HG02840 (cell line): Measurements from ENCODE around the gene STEAP3.
"Not testable (repeated sequence)": the region's sequence is repeated elsewhere in the genome, so short reads cannot be mapped to it uniquely, and the experiment has no call there.

Source experiments
- ATAC-seq: cut with Tn5 transposase; IDR thresholded peaks from one replicate; pipeline ENCODE4 v1.9.1; 2021; ENCODE audit warnings: mild to moderate bottlenecking, moderate library complexity, moderate number of reproducible peaks; ENCODE audit not compliant: unreplicated experiment, low FRiP score

STEAP3 gene

DNA sequence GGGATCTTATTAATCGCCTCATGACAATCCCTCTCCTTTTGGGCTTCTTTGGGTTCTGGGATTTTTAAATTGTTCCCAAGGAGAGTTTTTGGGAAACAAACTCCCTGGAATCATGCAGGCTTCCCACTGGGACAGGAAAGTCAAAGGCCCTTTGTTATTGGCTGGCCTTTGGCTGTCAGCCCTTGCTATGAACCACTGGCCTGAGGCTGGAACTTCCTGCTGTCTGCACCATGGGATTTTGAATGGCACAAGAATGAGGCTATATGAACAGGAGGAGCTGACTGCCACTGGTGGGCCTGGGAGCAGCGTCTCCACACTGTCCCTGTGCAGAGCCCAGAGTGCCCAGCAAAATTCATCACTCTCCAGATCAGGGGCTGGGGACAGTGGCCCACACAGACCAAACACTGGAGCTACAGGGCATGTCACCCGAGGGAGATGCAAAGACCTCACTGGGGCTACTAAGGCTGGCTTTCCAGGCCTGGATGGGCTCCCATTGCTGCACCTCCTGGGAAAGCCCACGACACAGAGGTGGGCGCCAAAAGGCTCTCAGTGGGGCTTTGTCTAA, 35.7 kb downstream of the STEAP3 start:
- no peak for ATAC-seq

DNA sequence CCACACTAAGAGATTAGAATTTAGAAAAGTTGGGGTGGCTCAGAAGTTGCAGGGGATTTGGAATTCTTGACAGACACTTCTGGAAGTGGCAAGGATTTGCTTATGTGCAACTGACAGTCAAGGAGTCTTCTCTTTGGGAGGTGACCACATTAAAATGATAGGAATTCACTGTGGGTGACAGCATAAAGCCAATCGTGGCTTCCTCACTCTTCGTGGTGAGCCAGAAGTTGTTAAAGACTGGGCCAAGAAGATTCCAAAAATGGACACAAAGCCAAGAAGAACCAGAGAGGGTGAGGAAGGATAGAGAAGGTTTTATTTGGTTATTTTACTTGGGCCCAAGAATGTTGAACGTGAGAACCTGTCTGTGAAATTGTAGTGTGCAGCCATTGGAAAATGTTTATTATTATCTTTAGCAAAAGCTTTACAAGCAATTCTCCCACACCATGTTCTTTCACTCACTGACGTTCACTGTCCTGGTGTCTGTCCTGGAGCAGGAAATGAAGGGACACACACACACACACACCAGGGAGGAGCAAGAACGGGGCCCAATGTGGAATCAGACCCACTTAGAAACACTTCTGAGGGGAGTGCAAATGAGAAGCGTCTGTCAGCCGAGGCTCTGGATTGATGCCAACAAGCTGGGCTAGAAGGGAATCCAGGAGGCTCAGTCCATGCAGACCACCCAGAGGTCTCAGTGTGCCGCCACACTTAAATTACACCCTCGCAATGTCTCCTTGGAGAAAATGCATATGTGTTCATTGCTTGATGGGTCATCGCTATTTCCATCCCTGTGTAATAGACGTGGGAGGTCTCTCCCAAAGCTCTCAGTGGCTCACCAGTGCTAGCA, 37.2 kb downstream of the STEAP3 start:
- ATAC-seq: no peak

DNA sequence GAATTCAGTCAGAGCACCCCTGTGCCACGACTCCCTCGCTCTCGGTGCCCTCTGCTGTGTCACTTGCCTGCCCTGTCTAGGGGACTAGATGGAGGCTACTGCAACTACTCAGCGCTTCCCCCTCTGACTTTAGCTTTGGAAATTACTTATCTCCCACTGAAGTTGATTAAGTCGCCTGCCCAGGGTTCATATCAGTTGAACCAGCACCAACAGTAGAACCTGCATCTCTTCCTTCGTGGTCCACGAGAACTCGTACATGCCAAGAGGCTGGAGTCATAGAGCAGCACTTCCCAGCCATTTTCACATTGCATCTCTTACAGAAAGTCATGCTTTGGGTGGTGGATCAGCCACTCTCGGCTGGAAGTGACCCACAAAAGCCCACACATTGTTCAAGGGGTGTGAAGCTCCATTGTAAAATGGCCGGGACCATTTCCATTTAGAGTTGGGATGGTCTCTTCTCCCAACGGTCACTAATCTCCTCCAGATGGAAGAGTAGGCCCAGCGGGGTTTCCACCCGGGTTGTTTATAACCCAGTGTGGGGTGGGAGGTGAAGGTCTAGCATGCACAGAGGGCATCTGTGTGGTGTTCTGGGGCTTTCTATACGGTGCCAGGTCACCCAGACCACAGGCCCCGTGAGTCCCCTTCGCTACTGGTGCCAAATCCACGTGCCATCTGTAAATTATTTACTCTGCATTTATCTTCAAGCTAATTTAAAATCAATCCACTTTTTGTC, 38.0 kb downstream of the STEAP3 start:
- ATAC-seq: no peak

DNA sequence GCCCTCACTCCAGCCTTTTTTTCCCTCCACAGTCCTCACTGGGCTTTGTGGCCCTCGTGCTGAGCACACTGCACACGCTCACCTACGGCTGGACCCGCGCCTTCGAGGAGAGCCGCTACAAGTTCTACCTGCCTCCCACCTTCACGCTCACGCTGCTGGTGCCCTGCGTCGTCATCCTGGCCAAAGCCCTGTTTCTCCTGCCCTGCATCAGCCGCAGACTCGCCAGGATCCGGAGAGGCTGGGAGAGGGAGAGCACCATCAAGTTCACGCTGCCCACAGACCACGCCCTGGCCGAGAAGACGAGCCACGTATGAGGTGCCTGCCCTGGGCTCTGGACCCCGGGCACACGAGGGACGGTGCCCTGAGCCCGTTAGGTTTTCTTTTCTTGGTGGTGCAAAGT, 39.4 kb downstream of the STEAP3 start:
- ATAC-seq: no peak

DNA sequence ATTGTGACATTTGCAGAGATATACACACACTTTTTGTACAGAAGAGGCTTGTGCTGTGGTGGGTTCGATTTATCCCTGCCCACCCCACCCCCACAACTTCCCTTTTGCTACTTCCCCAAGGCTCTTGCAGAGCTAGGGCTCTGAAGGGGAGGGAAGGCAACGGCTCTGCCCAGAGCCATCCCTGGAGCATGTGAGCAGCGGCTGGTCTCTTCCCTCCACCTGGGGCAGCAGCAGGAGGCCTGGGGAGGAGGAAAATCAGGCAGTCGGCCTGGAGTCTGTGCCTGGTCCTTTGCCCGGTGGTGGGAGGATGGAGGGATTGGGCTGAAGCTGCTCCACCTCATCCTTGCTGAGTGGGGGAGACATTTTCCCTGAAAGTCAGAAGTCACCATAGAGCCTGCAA, 40.0 kb downstream of the STEAP3 start:
- no peak for ATAC-seq

DNA sequence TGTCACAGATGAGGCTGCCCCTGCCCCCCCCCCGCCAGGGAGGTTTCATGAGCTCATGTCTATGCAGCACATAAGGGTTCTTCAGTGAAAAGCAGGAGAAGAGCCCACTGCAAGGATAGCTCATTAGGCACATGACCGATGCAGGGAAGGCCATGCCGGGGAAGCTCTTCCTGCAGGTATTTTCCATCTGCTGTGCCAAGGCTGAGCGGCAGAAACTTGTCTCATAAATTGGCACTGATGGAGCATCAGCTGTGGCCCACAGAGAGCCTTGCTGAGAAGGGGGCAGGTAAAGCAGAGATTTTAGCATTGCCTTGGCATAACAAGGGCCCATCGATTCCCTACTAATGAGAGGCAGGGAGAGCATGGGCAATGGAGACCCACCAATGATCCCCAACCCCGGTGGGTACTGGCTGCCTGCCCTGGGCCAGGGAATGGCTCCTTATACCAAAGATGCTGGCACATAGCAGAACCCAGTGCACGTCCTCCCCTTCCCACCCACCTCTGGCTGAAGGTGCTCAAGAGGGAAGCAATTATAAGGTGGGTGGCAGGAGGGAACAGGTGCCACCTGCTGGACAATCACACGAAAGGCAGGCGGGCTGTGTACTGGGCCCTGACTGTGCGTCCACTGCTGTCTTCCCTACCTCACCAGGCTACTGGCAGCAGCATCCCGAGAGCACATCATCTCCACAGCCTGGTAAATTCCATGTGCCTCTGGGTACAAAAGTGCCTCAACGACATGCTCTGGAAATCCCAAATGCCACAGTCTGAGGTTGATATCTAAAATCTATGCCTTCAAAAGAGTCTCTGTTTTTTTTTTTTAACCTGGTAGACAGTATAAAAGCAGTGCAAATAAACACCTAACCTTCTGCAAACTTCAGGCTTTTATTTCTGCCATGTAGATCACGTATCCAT, 41.4 kb downstream of the STEAP3 start:
- ATAC-seq: no peak

DNA sequence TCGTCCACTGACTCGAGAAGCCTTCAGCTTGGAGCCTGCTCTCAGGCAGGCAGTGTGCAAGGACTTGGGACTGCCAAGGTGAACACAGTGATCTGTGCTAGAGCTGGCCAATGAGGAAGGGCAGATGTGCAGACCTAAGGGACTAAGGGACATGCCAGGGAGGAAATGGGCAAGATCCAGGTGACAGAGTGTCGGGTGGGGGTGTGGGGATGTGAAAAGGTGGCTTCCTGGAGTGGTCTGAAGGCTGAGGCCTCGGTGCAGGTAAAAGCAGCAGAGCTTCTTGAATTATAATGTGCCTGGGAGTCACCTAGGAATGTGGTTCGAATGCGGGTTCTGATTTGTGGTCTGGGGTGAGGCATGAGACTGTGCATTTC, 42.0 kb downstream of the STEAP3 start:
- no peak for ATAC-seq

DNA sequence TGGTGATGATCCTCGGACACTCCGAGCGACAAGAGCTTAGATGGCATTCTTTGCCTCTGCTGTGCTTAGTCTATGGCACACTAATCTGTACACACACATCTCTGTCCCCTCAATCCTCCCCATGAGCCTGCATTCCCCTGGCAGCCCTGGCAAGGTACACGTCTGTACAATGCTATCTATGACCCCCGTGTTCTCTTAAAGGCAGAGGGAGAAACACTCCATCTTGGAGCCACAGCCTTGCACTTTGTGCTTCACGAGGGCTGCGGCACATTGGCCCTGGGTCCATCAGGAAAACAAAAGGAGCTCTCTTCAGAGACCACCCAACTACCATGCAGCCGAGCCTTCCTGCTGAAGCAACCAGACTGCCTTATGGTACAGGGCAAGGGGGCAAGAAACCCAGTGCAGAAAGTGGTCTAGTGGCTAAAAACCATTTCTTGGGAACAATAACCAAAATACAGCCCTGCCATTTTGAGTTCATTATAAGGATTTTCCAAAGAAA, 42.5 kb downstream of the STEAP3 start:
- ATAC-seq: no peak

DNA sequence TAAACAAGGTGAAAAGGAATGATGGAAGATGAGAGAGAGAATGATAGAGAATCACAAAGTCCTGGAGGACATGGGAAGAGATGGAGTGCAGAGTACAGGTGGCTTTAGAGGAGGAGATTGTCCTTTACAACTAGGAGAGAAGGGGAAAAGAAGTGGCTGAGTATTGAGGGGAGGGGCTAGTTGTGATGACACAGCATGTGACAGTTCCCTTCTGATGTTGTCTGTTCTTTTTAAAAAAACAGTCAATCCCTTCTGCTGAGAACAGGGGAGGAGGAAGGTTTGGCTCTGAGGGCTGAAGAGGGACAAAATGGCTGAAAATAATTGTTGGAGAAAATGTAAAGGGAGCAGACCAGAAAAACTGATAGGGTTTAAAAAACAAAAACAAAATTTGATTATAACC, 44.0 kb downstream of the STEAP3 start:
- no peak for ATAC-seq

DNA sequence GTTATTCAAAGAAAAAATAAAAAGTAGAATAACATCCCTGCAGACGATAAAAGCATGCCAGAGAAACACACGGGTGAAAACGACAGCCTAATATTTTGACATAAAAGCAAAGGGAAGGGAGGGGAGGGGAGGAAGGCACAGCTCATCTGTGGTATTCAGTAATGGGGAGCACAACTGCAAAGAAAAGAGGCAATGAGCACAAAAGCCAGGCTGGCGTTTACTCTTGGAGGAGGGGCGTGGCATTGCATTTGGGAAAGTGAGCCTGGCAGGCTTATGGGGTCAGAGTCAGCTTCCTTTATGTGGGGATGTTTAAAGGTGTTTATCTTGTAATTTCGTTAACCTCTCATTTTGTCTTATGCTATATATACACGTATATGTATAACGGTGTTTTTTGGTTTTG, 53.2 kb downstream of the STEAP3 start:
- ATAC-seq: no peak

DNA sequence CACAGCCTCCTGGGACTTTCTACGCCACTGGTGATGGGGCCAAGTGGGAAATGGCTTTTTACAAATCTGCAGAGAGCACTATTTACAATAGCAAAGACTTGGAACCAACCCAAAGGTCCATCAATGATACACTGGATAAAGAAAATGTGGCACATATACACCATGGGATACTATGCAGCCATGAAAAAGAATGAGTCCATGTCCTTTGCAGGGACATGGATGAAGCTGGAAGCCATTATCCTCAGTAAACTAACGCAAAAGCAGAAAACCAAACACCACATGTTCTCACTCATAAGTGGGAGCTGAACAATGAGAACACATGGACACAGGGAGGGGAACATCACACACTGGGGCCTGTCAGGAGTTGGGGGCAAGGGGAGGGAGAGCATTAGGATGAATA, 54.8 kb downstream of the STEAP3 start:
- ATAC-seq: not testable (repeated sequence)

DNA sequence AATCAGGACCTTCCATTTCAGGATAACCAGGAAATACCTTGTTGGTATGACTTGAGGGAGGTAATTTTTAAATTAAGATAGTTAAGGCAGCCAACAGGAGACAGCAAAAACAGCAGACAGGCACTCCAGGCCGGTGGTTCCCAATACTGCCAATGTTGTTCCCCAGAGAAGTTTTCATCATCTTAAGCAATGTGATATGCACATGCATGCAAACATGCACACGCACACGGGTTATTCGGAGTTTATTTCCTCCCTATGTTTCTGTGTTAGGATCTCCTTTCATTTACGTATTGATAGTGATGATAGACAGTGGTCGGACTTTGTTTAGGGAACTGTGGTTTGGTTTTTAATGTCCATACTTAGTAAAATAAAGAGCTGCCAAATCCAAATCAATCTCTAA, 55.3 kb downstream of the STEAP3 start:
- no peak for ATAC-seq

DNA sequence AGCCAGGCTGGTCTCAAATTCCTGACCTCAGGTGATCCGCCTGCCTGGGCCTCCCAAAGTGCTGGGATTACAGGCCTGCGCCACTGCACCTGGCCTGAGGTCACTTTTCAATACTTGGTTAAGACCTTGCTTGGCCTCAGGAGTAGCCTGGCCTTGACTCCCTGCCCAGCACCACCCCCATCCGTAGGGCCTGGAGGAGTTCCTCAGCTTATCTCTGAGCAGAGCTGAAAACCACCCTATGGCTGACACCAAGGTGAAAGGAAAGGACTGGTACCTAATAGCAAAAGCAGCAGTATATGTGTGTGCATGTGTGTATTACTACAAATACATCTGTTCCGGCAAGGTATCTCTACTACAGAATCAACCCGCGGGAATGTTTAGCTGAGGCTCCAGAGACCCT, 56.0 kb downstream of the STEAP3 start:
- no peak for ATAC-seq

DNA sequence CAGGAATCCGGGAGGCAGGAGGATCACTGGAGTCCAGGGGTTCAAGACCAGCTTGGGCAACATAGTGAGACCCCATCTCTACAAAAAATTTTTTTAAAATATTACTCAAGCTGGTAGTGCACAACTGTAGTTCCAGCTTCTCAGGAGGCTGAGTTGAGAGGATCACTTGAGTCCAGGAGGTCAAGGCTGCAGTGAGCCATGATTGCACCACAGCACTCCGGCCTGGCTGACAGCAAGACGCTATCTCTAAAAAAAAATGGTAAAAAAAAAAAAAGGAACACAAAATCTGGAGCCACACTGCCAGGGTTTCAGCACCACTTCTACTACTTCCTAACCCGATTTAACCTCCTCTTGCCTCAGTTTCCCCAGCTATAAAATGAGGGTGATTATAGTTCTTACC, 57.0 kb downstream of the STEAP3 start:
- no peak for ATAC-seq

DNA sequence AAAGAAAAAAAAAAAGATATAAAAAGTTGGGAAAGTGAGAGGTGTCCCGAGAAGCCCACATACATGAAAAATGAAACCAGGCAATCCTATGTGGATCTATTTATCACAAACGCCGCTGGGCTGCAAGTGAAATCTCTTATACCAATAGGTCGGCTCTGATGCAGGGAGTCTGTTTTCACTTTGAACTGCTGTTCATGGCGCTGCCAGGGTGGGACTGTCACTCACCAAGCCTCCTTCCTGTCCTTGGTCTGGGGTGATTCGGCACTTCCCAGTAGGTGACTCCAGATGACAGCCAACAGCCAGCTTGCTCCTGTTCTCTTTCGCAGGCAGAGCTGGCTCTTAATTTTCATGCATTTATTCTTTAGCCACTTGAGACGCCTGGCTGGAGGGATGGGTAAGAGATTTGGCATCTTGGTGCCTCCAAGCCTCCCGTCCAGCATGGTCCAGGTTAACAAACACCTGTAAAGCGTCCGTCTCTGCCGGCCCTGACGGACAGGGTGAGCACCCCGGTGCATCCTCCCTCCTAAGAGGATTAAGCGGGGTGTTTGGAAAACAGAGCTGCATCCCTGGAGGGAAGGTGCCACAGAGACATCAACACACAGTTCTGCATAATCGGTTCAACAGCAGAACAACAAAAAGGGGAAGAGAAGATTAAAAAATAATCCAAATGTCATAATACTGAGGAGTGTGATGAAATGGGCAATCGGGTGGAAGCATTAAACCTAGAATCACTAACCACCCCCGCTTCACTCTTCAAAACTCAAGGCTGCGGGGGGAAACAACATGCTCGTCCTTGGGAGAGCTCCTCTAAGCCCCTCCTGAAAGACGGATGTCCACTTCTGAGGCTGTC, 58.7 kb downstream of the STEAP3 start:
- ATAC-seq: no peak

DNA sequence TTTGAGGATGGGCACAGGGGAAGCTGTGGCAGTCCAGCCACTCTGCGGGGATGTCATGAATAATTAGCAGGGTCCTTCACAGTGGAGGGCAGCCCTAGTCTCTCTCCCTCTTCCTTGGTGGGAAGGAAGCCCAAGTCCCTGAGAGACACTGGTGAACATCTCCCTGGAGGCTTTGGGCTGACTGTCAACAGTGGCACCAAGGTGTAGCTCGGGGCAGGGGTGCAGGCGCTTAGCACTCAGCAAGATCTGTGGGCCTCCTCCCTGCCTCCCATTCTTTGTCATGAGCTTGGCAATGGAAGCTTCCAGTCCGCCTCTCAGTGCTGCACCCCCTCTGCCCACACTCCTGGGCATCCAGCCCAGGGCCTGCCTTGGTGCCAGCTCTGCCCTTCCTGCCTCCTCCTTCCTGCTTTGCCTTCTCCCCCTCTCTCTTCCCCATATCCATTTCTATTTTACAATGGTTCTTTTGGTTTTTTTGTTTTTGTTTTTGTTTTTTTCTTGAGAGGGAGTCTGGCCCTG, 59.4 kb downstream of the STEAP3 start:
- no peak for ATAC-seq

DNA sequence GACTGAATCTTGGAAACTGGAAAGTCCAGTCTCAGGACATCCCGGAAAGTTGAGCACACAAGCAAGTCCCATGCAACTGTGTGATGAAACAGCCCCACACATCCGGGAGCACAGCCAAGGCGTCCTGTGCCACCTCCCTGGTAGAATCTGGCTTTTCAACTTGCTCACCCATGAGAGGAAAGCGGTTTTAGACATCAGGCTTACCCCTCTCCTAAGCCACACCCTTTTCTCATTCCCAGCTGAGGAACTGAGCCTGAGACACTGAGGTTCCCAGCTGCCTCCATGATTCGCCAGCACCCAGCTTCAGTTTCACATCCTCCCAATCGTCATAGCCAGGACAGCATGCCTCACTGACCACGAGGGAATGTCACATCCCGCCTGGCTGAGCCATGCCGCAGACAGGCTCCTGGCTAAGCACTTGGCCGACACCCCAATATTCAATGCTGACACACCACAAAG, 60.3 kb downstream of the STEAP3 start:
- ATAC-seq: no peak

DNA sequence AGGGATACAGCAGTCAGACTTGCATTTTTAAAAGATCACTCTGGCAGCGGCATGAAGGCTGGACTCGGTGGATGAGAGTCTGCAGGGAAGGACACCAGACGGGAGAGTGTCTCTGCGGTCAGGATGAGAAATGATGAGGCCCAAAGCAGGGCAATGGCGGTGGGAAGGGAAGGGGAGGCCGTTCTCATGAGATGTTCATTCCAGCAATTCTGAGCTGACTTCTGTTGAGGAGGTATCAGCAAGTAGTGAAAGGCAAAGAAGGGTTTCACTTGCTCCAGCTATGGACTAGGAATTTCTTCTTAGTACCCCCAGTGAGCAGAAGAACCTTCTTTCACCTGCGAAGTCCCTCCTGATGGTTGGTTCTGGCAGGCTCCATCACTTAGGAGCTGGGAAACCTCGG, 63.0 kb downstream of the STEAP3 start:
- ATAC-seq: no peak

DNA sequence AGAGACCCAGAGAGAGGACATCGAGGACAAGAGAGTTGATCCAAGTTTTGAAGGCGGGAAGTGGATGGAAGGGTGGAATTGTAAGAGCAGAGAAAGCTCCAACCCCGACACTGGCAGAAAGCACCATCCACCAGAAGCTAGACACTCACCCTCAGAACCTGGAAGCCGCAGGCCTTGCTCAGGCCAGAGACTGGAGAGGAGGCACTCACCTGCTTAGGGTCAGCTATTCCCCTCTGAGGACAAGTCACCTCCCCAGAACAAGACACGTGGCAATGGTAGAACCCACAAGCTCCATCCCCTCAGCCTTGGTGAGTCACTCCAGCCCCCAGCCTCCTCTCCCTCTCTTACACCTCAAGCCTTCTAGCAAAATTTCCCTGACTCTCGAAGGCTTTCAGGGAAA, 64.9 kb downstream of the STEAP3 start:
- ATAC-seq: no peak
